Measurements from ENCODE around the gene TLCD2.

DNA sequence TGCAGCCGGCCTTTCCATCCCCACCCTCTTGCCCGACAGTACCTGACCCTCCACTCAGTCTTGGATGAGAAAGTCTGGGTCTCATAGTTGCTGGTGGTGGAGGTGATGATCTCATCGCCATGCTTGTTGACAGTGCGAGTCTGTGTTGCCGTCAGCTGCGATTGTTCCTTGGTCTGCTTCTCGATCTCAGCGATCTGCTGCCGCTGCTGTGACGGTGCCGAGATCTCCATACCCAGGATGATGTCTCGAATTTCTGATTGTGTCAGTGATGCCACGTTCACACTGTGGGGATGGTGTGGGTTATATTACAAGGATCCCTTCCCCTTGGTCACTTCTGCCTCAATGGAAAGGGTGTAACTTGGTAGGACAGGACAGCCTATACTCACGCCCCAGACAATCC lies 56.4 kb downstream of the TLCD2 start:
- TF ChIP-seq CTCF (IDR thresholded peaks at IDR 0.05; ENCODE audit: low read length), result no peak
- no peak for TF ChIP-seq EZH2phosphoT487 (IDR thresholded peaks at IDR 0.05; ENCODE audit: low read length)
- TF ChIP-seq EZH2 (optimal IDR thresholded peaks at IDR 0.05; ENCODE audit: low read depth, low read length), result no peak

All from MM.1S (cell line).